Gastrocnemius medialis (tissue), 4 donors: Measurements from ENCODE around the gene MEGF11.

ENCODE experiments used
- POLR2A ChIP-seq, 2 donors: fragments of 450-650 bp; IDR thresholded peaks; one replicate each; pipeline ENCODE4 v1.6.1; 2017; ENCODE audit warnings: antibody characterized with exemption in 2 of 2, mild to moderate bottlenecking in 2 of 2, moderate library complexity in 2 of 2
- TF ChIP-seq, protein P1 (sequence below), 5 experiments: fragments of 450-650 bp in 3 of 5; fragments of 200-600 bp in 2 of 5; sonication (generic) in 2 of 5; IDR thresholded peaks in 4 of 5; conservative IDR thresholded peaks in 1 of 5; 1 replicate in 4 of 5; 2 replicates in 1 of 5; pipeline ENCODE4 v1.5.1; 2016 to 2019; ENCODE audit warnings: antibody characterized with exemption in 5 of 5, mild to moderate bottlenecking in 3 of 5, moderate library complexity in 3 of 5

DNA sequence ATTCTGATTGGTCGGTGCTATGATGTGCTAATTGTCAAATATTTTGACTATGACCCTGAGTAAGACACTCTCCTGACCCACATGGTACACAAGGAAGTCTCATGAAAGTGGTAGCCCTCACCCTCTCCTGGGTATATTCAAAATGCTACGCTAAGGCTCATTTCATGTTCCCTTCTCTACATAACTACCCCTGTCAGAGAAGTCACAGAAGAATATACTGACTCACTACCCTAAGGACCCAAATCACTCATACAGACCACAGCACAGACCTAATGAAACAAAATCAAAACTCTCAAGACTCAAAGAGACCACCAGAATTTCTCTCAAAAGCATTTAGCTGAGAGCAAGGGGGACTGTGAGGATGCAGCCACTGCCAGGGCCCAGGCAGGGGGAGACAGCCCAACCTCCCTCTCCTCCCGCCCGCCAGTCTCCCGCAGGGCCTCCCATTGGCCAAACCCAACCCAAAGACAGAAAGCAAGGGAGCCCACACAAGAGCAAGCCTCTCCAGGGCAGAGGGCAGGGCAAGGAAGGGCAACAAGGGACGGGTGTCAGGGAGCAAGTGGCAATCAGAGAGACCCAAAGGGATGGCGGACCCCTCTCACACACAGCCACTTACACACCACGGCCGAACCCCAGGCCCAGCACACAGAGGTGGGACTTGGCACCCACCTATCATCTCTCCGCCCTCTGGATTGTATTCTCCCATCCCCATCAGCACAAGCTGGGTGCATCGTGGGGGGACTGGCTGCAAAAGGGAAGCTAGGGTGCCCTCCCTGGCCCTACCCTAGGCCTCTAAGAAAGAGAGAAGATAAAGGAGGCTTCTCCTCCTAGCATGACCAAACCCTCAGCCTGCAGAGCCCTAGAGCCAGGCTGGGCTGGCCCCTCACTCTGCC lies 41.6 kb downstream of the MEGF11 start:
- no peak for TF ChIP-seq POLR2A (IDR thresholded peaks at IDR 0.05)
- TF ChIP-seq, protein P1, sequence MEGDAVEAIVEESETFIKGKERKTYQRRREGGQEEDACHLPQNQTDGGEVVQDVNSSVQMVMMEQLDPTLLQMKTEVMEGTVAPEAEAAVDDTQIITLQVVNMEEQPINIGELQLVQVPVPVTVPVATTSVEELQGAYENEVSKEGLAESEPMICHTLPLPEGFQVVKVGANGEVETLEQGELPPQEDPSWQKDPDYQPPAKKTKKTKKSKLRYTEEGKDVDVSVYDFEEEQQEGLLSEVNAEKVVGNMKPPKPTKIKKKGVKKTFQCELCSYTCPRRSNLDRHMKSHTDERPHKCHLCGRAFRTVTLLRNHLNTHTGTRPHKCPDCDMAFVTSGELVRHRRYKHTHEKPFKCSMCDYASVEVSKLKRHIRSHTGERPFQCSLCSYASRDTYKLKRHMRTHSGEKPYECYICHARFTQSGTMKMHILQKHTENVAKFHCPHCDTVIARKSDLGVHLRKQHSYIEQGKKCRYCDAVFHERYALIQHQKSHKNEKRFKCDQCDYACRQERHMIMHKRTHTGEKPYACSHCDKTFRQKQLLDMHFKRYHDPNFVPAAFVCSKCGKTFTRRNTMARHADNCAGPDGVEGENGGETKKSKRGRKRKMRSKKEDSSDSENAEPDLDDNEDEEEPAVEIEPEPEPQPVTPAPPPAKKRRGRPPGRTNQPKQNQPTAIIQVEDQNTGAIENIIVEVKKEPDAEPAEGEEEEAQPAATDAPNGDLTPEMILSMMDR (IDR thresholded peaks at IDR 0.05 in 4 of 5, conservative IDR thresholded peaks at IDR 0.05 in 1 of 5): no peak
